Measurements from ENCODE around the gene TBCE. TPM values are rescaled to one million over a fixed set of nuclear protein-coding genes. Genes with fewer than 3 reads are reported as not detected.

The TBCE gene
- total RNA-seq (19.7 TPM), polyA plus RNA-seq (10 to 100 TPM; 13.9 to 21.4 (median 19.1) TPM)

- Mint-ChIP-seq H3K4me3 (peak within 1 kb of the TSS; percentile 90 to 99 (median 98)), H3K27ac (peak within 1 kb of the TSS; percentile 94 to 97 (median 96)), H3K4me1 (peaks cover 6 to 39% (median 27%) of the 10 kb centered on the region in 4 donors), H3K9me3 (no peaks in the 10 kb centered on the region), H3K36me3 (peaks cover 3% of the 10 kb centered on the region), H3K27me3 (no peaks in the 10 kb centered on the region)
- no peaks in the 10 kb centered on the region for H3K27me3 ChIP-seq (ENCODE audit: control insufficient read depth, insufficient read depth, low read length)
- peak within 1 kb of the TSS; percentile 73 for H3K27ac ChIP-seq (ENCODE audit: insufficient read depth, low read length, poor library complexity, severe bottlenecking)
- H3K4me3 ChIP-seq (ENCODE audit: low read depth, low read length): peak within 1 kb of the TSS; percentile 89
- DNase-seq: peak; percentile 75 to 93 (median 78)
- peak; percentile 98 for ATAC-seq (ENCODE audit: low read depth in 2 of 2)
- no peaks in the 10 kb centered on the region for H3K36me3 ChIP-seq (ENCODE audit: control insufficient read depth, insufficient read depth, low read length)
- H3K4me1 ChIP-seq (ENCODE audit: control insufficient read depth, insufficient read depth, low read length, poor library complexity, severe bottlenecking): peaks cover 20% of the 10 kb centered on the region
- H3K9me3 ChIP-seq (ENCODE audit: control insufficient read depth in 2 of 2, low read length in 2 of 2): no peaks in the 10 kb centered on the region
Measured at GRCh38 chr1:235367000-235367908, at the start of gene TBCE. Gene TBCE (plus strand): TSS chr1:235367427. CDS start chr1:235380050, 12,623 bp downstream.

- no peak for DNase-seq
- peaks cover 25% of the 10 kb centered on the region for H3K36me3 Mint-ChIP-seq
- Histone ChIP-seq H3K4me1 (ENCODE audit: control insufficient read depth, insufficient read depth, low read length, poor library complexity, severe bottlenecking) (peaks cover 79% of the 10 kb centered on the region), H3K27me3 (ENCODE audit: control insufficient read depth, insufficient read depth, low read length) (no peaks in the 10 kb centered on the region), H3K4me3 (ENCODE audit: low read depth, low read length) (peak overlapping the region; percentile 48), H3K27ac (ENCODE audit: insufficient read depth, low read length, poor library complexity, severe bottlenecking) (no peak overlapping the region), H3K36me3 (ENCODE audit: control insufficient read depth, insufficient read depth, low read length) (peaks cover 26% of the 10 kb centered on the region), H3K9me3 (ENCODE audit: control insufficient read depth in 2 of 2, low read length in 2 of 2) (no peaks in the 10 kb centered on the region)
- no peak overlapping the region for H3K27ac Mint-ChIP-seq
- no peaks in the 10 kb centered on the region for H3K27me3 Mint-ChIP-seq
- ATAC-seq (ENCODE audit: low read depth in 2 of 2): no peak
- H3K4me3 Mint-ChIP-seq: peak overlapping the region in 2 of 4 donors; percentile 57 to 84
- H3K4me1 Mint-ChIP-seq: peaks cover 38 to 81% (median 63%) of the 10 kb centered on the region in 4 donors
- no peaks in the 10 kb centered on the region for H3K9me3 Mint-ChIP-seq
Measured at GRCh38 chr1:235319255-235319654, 48.0 kb upstream of the TBCE start.

DNA sequence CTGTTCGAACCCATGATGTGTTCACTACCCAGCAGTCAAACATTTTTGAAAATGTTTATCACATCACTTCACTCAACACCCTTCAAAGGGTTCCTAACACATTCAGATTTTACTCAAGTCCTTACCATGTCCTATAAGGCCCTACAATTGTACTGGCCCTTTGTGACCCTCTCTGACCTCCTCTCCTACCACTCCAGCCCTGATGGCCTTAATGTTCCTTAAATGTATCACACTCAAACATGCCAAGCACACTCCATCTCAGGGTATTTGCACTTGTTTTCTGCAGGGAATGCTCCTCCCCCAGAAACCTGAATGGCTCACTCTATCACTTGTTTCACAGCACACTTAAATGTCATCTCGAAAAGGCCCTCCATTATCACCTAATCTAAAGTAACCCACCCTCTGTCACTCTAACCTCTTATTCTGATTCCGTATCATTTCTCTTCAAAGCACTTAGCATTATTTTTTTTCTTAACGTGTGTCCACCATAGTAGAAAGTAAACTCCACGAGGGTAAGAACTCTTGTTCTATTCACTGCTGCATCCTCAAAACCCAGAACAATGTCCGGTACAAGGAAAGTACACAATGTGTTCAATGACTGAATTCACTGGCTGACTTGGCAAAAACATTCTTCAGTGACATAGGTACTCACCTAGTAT, 46.6 kb upstream of the TBCE start:
- H3K27ac ChIP-seq (ENCODE audit: insufficient read depth, low read length, poor library complexity, severe bottlenecking): peak overlapping the region; percentile 1
- peaks cover 79% of the 10 kb centered on the region for H3K4me1 ChIP-seq (ENCODE audit: control insufficient read depth, insufficient read depth, low read length, poor library complexity, severe bottlenecking)
- no peaks in the 10 kb centered on the region for H3K9me3 Mint-ChIP-seq
- H3K4me1 Mint-ChIP-seq: peaks cover 32 to 80% (median 61%) of the 10 kb centered on the region in 4 donors
- peaks cover 25% of the 10 kb centered on the region for H3K36me3 Mint-ChIP-seq
- no peaks in the 10 kb centered on the region for H3K27me3 ChIP-seq (ENCODE audit: control insufficient read depth, insufficient read depth, low read length)
- no peak for DNase-seq
- peak overlapping the region; percentile 48 to 81 (median 65) for H3K27ac Mint-ChIP-seq
- peak overlapping the region; percentile 5 for H3K4me3 ChIP-seq (ENCODE audit: low read depth, low read length)
- H3K27me3 Mint-ChIP-seq: no peaks in the 10 kb centered on the region
- H3K36me3 ChIP-seq (ENCODE audit: control insufficient read depth, insufficient read depth, low read length): peaks cover 30% of the 10 kb centered on the region
- H3K4me3 Mint-ChIP-seq: peak overlapping the region; percentile 45 to 86 (median 76)
- no peak for ATAC-seq (ENCODE audit: low read depth in 2 of 2)
- no peaks in the 10 kb centered on the region for H3K9me3 ChIP-seq (ENCODE audit: control insufficient read depth in 2 of 2, low read length in 2 of 2)

GRCh38 chr1:235324296-235324695, 42.9 kb upstream of the TBCE start:
- no peaks in the 10 kb centered on the region for H3K9me3 Mint-ChIP-seq
- H3K27me3 ChIP-seq (ENCODE audit: control insufficient read depth, insufficient read depth, low read length): no peaks in the 10 kb centered on the region
- peak overlapping the region in 2 of 3 donors; percentile 43 to 55 for H3K27ac Mint-ChIP-seq
- ATAC-seq (ENCODE audit: low read depth in 2 of 2) (no peak), DNase-seq (no peak)
- no peaks in the 10 kb centered on the region for H3K27me3 Mint-ChIP-seq
- H3K36me3 Mint-ChIP-seq: peaks cover 20% of the 10 kb centered on the region
- peak overlapping the region; percentile 95 to 99 (median 98) for H3K4me3 Mint-ChIP-seq
- H3K4me1 Mint-ChIP-seq: peaks cover 15 to 65% (median 47%) of the 10 kb centered on the region in 4 donors
- peak overlapping the region; percentile 97 for H3K27ac ChIP-seq (ENCODE audit: insufficient read depth, low read length, poor library complexity, severe bottlenecking)
- H3K4me3 ChIP-seq (ENCODE audit: low read depth, low read length): peak overlapping the region; percentile 97
- H3K4me1 ChIP-seq (ENCODE audit: control insufficient read depth, insufficient read depth, low read length, poor library complexity, severe bottlenecking): peaks cover 72% of the 10 kb centered on the region
- peaks cover 19% of the 10 kb centered on the region for H3K36me3 ChIP-seq (ENCODE audit: control insufficient read depth, insufficient read depth, low read length)
- no peaks in the 10 kb centered on the region for H3K9me3 ChIP-seq (ENCODE audit: control insufficient read depth in 2 of 2, low read length in 2 of 2)

GRCh38 chr1:235325139-235325538, 42.1 kb upstream of the TBCE start:
- Histone ChIP-seq H3K36me3 (ENCODE audit: control insufficient read depth, insufficient read depth, low read length) (peaks cover 15% of the 10 kb centered on the region), H3K9me3 (ENCODE audit: control insufficient read depth in 2 of 2, low read length in 2 of 2) (no peaks in the 10 kb centered on the region), H3K27me3 (ENCODE audit: control insufficient read depth, insufficient read depth, low read length) (no peaks in the 10 kb centered on the region), H3K4me3 (ENCODE audit: low read depth, low read length) (peak overlapping the region; percentile 97), H3K4me1 (ENCODE audit: control insufficient read depth, insufficient read depth, low read length, poor library complexity, severe bottlenecking) (peaks cover 76% of the 10 kb centered on the region), H3K27ac (ENCODE audit: insufficient read depth, low read length, poor library complexity, severe bottlenecking) (peak overlapping the region; percentile 97)
- H3K27me3 Mint-ChIP-seq: no peaks in the 10 kb centered on the region
- peaks cover 15 to 56% (median 43%) of the 10 kb centered on the region in 4 donors for H3K4me1 Mint-ChIP-seq
- H3K9me3 Mint-ChIP-seq: no peaks in the 10 kb centered on the region
- DNase-seq: peak in 1 of 3 donors; percentile 33
- peaks cover 20% of the 10 kb centered on the region for H3K36me3 Mint-ChIP-seq
- peak overlapping the region in 2 of 3 donors; percentile 43 to 68 for H3K27ac Mint-ChIP-seq
- ATAC-seq (ENCODE audit: low read depth in 2 of 2): no peak
- H3K4me3 Mint-ChIP-seq: peak overlapping the region; percentile 95 to 99 (median 98)

GRCh38 chr1:235325854-235326253, 41.4 kb upstream of the TBCE start:
- ATAC-seq (ENCODE audit: low read depth in 2 of 2): no peak
- no peaks in the 10 kb centered on the region for H3K9me3 ChIP-seq (ENCODE audit: control insufficient read depth in 2 of 2, low read length in 2 of 2)

DNA sequence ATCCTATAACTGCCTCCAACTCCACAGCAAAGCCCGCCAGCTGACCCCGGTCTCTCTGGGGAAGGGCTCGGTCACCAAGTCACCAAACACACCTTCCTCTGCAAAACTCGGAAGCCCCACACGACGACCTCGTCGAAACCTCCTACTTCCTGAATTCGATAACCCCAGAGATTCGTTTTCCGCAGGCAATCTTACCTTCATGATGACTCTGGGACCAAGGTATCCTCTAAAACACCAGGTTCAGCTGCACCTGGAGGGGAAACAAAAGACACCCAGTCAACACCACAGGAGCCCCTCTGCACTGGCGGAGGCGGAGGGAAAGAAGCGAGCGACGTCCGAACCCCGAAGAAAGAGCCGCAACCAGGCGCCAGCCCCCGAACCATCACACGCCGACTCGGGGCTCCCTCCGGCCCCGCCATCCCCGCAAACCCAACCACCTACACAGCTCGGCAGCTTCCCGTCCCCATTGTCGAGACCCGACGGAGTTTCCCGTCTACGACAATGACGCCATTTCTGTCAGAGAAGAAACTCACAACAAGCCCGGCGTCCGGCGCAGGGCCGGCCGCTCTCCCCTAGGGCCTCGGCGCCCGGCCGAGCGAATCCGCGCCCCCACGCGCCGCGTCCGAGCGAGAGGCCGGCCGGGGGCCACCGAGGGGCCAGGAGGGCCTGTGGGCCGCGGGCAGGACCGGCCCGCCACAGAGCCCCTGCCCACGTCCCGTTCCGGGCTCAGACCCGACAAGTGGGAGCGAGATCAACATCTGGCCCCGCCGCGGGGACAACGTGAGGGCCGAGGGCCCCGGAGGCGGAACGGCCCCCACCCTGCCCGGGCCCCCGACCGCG, 40.3 kb upstream of the TBCE start:
- Mint-ChIP-seq H3K4me3 (peak overlapping the region; percentile 95 to 99 (median 98)), H3K9me3 (no peaks in the 10 kb centered on the region), H3K4me1 (peaks cover 15 to 38% (median 35%) of the 10 kb centered on the region in 4 donors), H3K36me3 (peaks cover 12% of the 10 kb centered on the region), H3K27me3 (no peaks in the 10 kb centered on the region), H3K27ac (peak overlapping the region in 2 of 3 donors; percentile 94 to 96)
- ATAC-seq (ENCODE audit: low read depth in 2 of 2) (peak in 1 of 2 donors; percentile 3), DNase-seq (peak; percentile 70 to 77 (median 77))
- H3K9me3 ChIP-seq (ENCODE audit: control insufficient read depth in 2 of 2, low read length in 2 of 2): no peaks in the 10 kb centered on the region
- H3K4me1 ChIP-seq (ENCODE audit: control insufficient read depth, insufficient read depth, low read length, poor library complexity, severe bottlenecking): peaks cover 72% of the 10 kb centered on the region
- peaks cover 10% of the 10 kb centered on the region for H3K36me3 ChIP-seq (ENCODE audit: control insufficient read depth, insufficient read depth, low read length)
- peak overlapping the region; percentile 97 for H3K27ac ChIP-seq (ENCODE audit: insufficient read depth, low read length, poor library complexity, severe bottlenecking)
- H3K4me3 ChIP-seq (ENCODE audit: low read depth, low read length): peak overlapping the region; percentile 97
- no peaks in the 10 kb centered on the region for H3K27me3 ChIP-seq (ENCODE audit: control insufficient read depth, insufficient read depth, low read length)

More at GRCh38 chr1:235325854-235326253, 41.4 kb upstream of the TBCE start:
- H3K4me1 ChIP-seq (ENCODE audit: control insufficient read depth, insufficient read depth, low read length, poor library complexity, severe bottlenecking): peaks cover 72% of the 10 kb centered on the region
- peak overlapping the region; percentile 97 for H3K4me3 ChIP-seq (ENCODE audit: low read depth, low read length)
- H3K27ac ChIP-seq (ENCODE audit: insufficient read depth, low read length, poor library complexity, severe bottlenecking): peak overlapping the region; percentile 97
- peak overlapping the region; percentile 95 to 99 (median 98) for H3K4me3 Mint-ChIP-seq
- H3K27me3 ChIP-seq (ENCODE audit: control insufficient read depth, insufficient read depth, low read length): no peaks in the 10 kb centered on the region
- DNase-seq: no peak
- H3K36me3 Mint-ChIP-seq: peaks cover 13% of the 10 kb centered on the region
- no peaks in the 10 kb centered on the region for H3K27me3 Mint-ChIP-seq
- peaks cover 10% of the 10 kb centered on the region for H3K36me3 ChIP-seq (ENCODE audit: control insufficient read depth, insufficient read depth, low read length)
- no peaks in the 10 kb centered on the region for H3K9me3 Mint-ChIP-seq
- H3K4me1 Mint-ChIP-seq: peaks cover 9 to 49% (median 39%) of the 10 kb centered on the region in 4 donors
- peak overlapping the region in 2 of 3 donors; percentile 70 to 94 for H3K27ac Mint-ChIP-seq

Measured in CD4-positive, CD25-positive, alpha-beta regulatory T cell (primary cell).